ENCODE data around the gene LTBP1. TPM values are rescaled to one million over a fixed set of nuclear protein-coding genes. Genes with fewer than 3 reads are reported as not detected.

Gene LTBP1
- total and polyA plus RNA-seq, 8 donors = 11.0 to 134 (median 25.6) TPM

GRCh38 chr2:33064349-33064801 lies 117.6 kb downstream of the LTBP1 start:
- H3K4me1 ChIP-seq = peaks cover 0 to 10% (median 2%) of the 10 kb centered on the region in 4 donors
- TF ChIP-seq EP300 (IDR thresholded peaks at IDR 0.05) (no peak), POLR2AphosphoS5 (IDR thresholded peaks at IDR 0.05) (no peak), CTCF (IDR thresholded peaks at IDR 0.05) (no peak), POLR2A (IDR thresholded peaks at IDR 0.05) (no peak)
- no peaks in the 10 kb centered on the region for H3K36me3 ChIP-seq
- no peak overlapping the region for H3K4me3 ChIP-seq
- H3K27me3 ChIP-seq = no peaks in the 10 kb centered on the region
- no peaks in the 10 kb centered on the region for H3K9me3 ChIP-seq
- WGBS, 5 donors = 37 to 64% (median 54%) methylated on average over 3 of the region's 3 CpGs
- DNase-seq = no peak
- intact Hi-C loops (cut with DNase I; ENCODE audit: low total_unique reads) = no loop called here
- peak overlapping the region in 1 of 5 donors; percentile 6 for H3K27ac ChIP-seq

GRCh38 chr2:33067598-33067997 lies 120.8 kb downstream of the LTBP1 start:
- no peak overlapping the region for H3K4me3 ChIP-seq
- intact Hi-C loops (cut with DNase I; ENCODE audit: low total_unique reads) = no loop called here
- no peaks in the 10 kb centered on the region for H3K9me3 ChIP-seq
- H3K27me3 ChIP-seq = no peaks in the 10 kb centered on the region
- no peak for DNase-seq
- H3K27ac ChIP-seq = no peak overlapping the region
- H3K36me3 ChIP-seq = no peaks in the 10 kb centered on the region
- peaks cover 6 to 23% (median 11%) of the 10 kb centered on the region in 4 donors for H3K4me1 ChIP-seq
- no peak for TF ChIP-seq EP300 (IDR thresholded peaks at IDR 0.05)
- no peak for TF ChIP-seq POLR2AphosphoS5 (IDR thresholded peaks at IDR 0.05)
- TF ChIP-seq POLR2A (IDR thresholded peaks at IDR 0.05) = no peak
- no peak for TF ChIP-seq CTCF (IDR thresholded peaks at IDR 0.05)

GRCh38 chr2:33068261-33068660 lies 121.5 kb downstream of the LTBP1 start:
- no peak for DNase-seq
- 50 to 77% (median 76%) methylated on average over 2 of the region's 2 CpGs for WGBS, 5 donors
- H3K9me3 ChIP-seq = no peaks in the 10 kb centered on the region

GRCh38 chr2:33069894-33070651 lies 123.3 kb downstream of the LTBP1 start:
- peaks cover 6 to 23% (median 11%) of the 10 kb centered on the region in 4 donors for H3K4me1 ChIP-seq
- peak; percentile 49 to 58 for DNase-seq
- 57 to 63% (median 61%) methylated on average over 10 of the region's 10 CpGs for WGBS, 5 donors
- H3K4me3 ChIP-seq = no peak overlapping the region
- no peaks in the 10 kb centered on the region for H3K27me3 ChIP-seq
- no peaks in the 10 kb centered on the region for H3K36me3 ChIP-seq
- TF ChIP-seq EP300 (IDR thresholded peaks at IDR 0.05) = no peak
- TF ChIP-seq POLR2AphosphoS5 (IDR thresholded peaks at IDR 0.05) = peak in 1 of 3 donors; percentile 85
- intact Hi-C loops (cut with DNase I; ENCODE audit: low total_unique reads) = no loop called here
- no peaks in the 10 kb centered on the region for H3K9me3 ChIP-seq
- H3K27ac ChIP-seq = peak overlapping the region; percentile 18 to 77 (median 59)

More at GRCh38 chr2:33068261-33068660, 121.5 kb downstream of the LTBP1 start:
- Histone ChIP-seq H3K27ac (no peak overlapping the region), H3K27me3 (no peaks in the 10 kb centered on the region), H3K4me1 (peaks cover 6 to 23% (median 11%) of the 10 kb centered on the region in 4 donors), H3K4me3 (no peak overlapping the region), H3K36me3 (no peaks in the 10 kb centered on the region)
- TF ChIP-seq CTCF (IDR thresholded peaks at IDR 0.05) (no peak), POLR2AphosphoS5 (IDR thresholded peaks at IDR 0.05) (no peak), EP300 (IDR thresholded peaks at IDR 0.05) (no peak), POLR2A (IDR thresholded peaks at IDR 0.05) (no peak)
- intact Hi-C loops (cut with DNase I; ENCODE audit: low total_unique reads) = no loop called here

- no peaks in the 10 kb centered on the region for H3K36me3 ChIP-seq
- H3K4me1 ChIP-seq = peaks cover 6 to 23% (median 11%) of the 10 kb centered on the region in 4 donors
- no peak overlapping the region for H3K4me3 ChIP-seq
- H3K9me3 ChIP-seq = no peaks in the 10 kb centered on the region
- WGBS, 5 donors = 68 to 74% (median 70%) methylated on average over 5 of the region's 5 CpGs
- TF ChIP-seq EP300 (IDR thresholded peaks at IDR 0.05) (no peak), POLR2AphosphoS5 (IDR thresholded peaks at IDR 0.05) (no peak)
- intact Hi-C loops (cut with DNase I; ENCODE audit: low total_unique reads) = no loop called here
- H3K27ac ChIP-seq = no peak overlapping the region
- no peaks in the 10 kb centered on the region for H3K27me3 ChIP-seq
- DNase-seq = no peak
Measured at GRCh38 chr2:33071591-33071990, 124.8 kb downstream of the LTBP1 start.
